IPS DF 19.7 (cell line): ENCODE data around the gene UNC79.

Source experiments
- DNase-seq: peaks from one replicate; pipeline ENCODE4 v3.0.0-alpha.2; 2013; ENCODE audit warnings: low read depth, low spot score

UNC79 gene

DNA sequence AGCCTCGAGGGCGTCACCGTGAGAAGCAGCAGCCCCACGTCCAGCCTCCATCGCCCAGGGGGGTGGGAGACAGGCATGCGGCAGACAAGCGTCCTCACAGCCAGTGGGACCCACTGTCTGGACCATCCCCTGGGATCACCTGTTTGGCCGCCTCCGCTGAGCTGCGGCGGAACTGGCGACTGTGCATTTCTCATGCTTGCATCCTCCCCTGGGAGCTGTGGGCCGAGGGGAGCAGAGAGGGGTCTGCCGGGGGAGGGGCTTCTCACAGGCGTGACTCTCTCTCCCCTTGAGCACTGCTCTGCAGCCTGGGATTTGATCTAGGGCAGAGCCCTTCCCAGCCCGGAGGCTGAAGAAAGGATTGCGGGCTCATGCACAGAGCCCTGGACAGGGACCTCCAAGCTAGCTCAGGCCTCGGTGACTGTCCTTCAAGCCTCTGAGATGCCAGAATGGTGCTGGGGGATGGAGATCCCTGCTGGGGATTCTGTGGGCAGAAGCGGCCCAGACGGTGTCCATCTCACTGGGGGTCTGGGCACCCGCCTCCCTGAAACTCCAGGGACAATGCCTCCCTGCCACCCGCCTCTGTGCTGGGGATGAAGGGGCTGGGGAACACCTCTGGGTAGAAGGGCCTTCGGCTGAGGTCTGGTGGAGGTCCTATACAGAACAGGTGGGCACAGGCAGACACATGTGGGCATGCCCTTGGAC lies 296.5 kb downstream of the UNC79 start:
- DNase-seq, result no peak

DNA sequence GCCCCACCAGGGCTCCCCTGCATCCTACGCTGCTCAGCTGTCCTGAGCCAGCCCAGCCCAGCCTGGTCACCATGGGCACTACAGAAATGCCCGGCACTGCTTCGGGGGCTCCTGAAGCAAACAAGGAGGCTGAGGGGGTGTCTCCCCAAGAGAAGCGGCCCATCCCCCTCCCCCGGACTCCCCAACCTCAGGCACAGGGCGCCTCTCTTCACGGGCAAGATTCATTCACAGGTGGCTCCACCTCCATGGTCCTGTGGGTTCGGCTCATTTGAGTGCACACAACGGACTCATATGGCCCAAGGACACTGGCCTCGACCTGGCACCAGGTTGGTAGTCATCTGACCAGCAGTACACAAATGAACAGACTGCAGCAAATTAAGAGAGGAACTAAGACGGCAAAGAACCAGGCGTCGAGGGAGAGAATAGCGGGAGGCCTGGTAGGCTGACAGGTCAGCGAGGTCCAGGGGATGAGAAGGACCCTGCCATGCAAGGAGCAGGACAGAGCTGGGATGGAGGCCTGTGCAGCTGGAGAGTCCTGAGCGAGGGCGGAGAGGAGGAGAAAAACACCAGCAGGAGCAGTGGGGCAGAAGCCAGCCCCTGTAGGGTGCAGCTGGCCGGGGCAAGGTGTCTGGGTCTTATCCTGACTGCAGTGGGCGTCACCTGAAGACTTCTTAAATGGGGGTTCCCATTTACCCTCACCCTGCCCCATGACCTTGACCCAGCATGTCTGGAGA lies 297.3 kb downstream of the UNC79 start:
- no peak for DNase-seq

DNA sequence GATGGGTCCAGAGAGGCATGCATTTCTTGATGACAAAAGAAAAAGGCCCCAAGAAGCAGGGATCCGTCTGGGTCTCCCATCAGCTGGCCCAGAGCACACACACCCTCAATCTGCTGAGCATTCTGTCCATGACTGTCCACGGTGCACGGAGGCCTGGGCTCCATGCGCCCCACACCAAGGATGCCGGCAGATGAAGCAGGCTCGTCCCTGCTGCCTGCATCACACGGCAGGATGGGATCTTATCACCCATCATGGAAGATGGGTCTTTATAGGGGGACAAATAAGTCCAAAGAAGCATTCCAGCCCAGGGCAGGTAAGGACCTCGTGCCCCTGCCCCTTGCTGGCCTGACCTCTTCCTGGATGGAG lies 297.9 kb downstream of the UNC79 start:
- DNase-seq, result no peak

DNA sequence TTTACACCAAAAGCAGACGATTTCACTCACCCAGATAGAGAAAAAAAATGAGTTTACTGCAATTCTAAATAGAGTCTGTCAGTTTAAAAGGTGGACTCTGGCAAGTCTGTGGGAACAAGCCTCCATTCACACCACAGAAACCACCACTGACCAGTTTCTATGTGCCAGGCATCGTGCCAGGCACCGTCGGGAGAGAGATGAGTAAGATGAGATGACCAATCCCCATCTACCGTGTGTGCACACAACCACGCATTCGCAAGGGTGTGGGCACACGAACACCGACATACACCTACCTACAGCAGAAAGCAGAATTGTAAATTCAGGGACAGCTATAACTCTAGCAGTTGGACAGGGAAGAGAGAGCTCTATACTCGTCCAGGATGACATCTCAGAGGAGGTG lies 299.3 kb downstream of the UNC79 start:
- no peak for DNase-seq

DNA sequence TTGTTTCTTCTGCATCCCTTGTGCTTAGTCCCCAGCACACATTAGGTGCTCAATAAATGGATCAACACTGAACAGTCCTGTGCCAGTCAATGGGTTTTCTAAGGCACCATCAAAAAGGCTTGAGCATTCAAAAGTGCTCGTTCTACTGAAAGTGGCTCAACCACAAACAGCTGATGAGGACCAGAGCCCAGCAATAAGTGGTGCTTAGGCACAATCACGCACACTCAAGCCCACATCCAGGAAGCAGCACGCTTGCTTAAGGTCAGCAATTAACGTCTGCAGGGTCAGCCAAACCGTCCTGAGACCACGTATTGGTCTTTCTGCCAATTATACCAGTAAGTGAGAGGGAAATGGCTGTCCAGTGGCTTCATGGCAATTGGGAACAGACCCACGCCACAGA lies 301.0 kb downstream of the UNC79 start:
- no peak for DNase-seq

DNA sequence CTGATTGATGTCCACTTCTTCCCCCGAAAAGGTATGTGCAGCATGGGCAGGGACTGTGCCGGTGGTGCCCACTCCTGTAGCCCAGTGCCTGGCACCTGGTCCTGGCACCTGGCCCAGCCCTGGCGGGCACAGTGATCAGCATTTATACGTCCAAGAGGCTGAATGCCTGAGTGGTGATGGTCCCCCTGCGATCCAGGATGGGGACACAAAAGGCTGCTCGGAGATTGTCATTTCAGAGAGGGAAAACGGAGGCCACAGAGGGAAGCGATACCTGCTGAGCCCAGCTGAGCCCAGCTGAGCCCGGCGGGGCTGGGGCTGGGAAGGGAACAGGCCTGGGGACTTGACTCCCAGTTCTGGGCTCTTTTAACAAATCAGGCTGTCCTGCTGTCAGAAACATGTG lies 301.8 kb downstream of the UNC79 start:
- DNase-seq, result no peak

DNA sequence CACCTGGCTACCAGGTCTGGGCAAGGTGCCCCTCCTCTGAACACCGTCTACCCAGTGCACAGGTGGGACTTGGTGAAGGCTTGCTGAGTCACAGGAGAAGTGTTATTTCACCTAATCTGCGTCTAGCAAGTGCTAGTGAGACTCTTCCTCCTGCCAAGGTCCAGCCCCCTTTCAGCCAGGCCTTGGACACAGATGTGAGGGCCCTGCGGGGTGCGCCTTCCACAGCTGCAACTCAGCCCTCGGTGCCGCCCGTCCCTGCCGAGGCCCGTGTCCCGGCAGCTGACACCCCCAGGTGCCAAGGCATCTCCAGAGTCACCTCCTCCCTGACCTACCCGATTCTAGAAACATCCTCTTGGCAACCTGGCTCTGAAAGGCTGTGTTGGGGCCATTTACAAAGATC lies 302.5 kb downstream of the UNC79 start:
- no peak for DNase-seq

DNA sequence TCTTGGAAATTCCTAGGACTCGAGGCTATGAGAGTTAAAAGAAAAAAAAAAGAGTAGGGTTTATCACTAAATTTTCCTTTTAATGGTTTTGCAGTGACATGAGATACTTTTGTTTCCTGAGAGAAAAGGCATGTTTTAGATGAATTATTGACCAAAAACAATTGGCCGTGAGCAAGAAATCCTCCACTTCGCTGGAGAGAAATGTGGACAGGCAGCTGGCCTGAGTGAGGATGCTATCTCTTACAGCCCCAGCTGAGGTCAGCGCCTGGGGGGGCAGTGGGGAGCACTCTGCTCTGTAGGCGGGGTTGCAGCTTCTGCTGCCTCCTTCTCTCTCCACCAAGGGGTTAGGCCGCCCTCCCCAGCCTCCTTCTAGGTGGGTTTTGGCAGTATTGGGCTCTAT lies 302.9 kb downstream of the UNC79 start:
- no peak for DNase-seq

DNA sequence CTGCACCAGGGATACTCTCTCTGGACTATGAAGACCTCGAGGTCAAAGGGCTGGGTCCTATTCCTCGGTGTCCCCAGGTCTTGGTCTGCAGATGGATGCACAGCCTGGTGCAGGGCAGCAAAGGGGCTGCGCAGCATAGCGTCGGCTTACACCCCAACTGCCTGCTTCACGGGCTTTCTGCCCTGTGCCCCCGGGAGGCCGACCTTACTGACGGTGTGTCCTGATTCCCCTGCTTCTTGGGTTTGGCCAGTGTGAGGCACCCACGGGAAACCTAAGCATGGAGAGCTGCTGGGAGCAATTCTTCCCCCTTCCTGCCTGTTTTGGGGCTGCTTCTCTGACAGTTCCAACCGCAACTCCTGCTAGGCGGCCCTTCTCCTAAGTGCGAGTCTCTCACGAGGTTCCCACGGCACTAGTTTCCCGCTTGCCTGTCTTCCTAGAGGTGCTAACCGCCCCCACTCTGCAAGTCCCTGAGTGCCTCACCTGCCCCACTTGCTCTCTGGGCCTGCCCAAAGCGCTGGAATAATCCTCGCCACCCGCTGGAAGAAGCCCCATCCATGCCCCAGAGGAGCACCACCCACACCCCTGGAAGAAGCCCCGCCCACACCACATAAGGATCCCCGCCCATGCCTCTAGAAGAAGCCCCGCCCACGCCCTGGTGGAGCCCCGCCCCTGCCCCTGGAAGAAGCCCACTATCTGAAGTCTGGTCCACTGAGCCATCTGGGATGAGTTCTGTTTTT lies 303.5 kb downstream of the UNC79 start:
- no peak for DNase-seq

DNA sequence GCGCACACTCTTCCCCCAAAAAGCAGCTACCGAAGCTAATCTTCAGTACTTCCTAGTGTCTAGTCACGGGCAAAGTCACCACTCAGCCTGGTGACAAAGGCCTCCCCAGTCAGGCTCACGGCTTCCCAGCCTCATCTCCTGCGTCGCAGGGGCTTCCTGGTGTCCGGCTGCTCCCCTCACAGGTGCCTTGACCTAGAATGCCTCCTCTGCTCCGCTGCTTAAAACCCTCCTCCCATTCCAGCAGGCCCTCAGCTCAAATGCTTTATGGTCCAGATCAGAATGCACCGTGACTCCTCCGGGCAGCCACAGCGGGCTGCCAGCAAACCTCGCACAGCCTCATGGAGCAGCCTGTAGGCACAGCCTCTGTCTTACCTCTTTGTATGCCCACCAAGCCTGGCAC lies 304.5 kb downstream of the UNC79 start:
- no peak for DNase-seq

DNA sequence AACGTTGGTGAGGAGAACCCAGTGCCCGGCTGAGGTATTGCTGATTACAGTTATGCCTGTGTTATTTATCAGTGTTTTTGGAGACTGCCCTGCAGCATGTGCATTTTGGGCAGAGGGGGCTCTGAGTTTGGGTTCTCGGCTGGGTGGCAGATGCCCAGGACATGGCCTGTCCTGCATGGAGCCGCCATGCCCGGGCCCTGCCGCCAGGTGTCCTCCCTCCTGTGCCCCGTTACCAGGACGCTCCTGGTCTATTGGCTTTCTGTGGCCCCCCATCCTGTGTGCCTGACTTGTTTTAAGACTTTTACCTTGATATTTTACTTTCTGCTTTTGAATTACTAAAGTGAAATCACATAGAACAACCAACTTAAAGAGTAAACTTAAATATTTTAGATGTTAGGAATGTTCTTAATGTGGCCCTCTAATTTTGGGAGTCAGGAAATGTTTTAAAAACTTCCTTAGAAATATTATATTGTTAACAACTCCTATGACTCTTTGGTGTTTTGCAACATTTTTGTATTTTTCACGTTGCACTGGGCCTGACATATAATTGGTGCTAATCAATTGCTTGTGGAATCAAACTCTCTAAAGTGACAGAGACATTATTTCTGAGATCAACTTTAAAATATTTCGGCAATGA lies 305.8 kb downstream of the UNC79 start:
- DNase-seq, result no peak

DNA sequence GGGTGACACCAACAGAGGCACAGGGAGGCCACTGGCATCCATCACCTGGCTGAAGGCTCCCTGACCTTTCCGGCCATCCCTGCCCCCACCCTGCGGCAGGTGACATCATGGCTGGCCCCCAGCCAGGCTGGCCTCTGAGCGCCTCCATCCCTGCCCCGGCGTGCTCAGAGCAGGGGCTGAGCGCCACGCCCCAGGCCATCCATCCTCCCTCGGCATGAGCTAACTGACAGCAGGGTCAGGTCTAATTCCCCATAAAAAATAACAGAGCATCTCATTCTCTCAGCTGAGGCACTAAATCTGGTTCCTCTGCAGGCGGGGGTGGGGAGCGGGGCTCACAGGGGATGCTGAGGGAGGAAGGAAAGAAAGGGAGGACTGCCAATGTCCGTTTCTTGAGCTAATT lies 306.9 kb downstream of the UNC79 start:
- no peak for DNase-seq

DNA sequence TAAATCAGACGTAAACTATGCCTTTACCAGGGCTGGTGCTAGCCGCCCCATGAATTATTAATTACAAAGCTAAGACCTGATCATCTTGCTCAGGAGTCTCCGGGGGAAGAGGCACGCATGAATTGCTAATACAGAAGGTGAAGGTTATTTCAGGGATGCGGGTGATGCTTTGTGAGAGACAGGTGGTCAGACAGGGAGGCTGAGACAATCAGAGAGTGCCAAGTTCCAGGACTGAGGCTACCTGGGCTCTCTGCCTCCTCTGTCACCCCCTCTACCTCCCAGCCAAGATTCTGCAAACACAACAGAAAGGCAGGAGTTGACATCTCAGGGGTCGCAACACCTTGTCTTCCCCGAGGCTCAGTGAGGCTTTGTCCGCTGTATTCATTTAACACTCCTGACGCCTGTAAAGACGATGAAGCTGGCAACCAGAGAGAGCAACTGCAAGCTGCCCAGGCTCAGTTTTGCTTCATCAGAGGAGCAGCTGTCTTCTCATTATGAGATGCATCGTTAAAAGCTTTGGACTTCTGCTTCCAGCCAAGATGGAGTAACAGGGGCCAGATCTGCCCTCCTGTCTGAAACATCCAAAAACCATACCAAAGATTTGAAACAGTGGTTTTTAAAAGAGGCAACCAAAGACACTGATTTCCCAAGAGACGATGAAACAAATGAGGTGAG lies 311.0 kb downstream of the UNC79 start:
- DNase-seq, result no peak

DNA sequence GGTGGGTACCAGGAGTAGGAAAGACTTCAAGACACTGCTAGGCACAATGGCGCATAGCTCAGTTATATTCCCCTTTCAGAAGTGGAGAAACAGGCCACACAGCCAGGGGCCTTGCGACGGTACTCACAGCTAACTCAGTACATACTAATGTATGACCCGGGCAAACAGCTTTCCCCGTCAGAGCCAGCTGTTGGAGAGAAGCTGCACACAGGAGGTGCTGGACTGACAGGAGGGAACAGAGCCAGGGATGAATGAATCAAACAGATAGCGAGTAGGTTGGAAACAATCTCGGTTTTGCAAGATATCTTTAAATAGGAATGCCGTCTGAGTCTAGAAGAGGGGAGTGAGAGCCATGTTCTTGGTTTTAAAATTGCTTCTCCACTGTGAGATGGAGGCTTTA lies 312.0 kb downstream of the UNC79 start:
- no peak for DNase-seq

DNA sequence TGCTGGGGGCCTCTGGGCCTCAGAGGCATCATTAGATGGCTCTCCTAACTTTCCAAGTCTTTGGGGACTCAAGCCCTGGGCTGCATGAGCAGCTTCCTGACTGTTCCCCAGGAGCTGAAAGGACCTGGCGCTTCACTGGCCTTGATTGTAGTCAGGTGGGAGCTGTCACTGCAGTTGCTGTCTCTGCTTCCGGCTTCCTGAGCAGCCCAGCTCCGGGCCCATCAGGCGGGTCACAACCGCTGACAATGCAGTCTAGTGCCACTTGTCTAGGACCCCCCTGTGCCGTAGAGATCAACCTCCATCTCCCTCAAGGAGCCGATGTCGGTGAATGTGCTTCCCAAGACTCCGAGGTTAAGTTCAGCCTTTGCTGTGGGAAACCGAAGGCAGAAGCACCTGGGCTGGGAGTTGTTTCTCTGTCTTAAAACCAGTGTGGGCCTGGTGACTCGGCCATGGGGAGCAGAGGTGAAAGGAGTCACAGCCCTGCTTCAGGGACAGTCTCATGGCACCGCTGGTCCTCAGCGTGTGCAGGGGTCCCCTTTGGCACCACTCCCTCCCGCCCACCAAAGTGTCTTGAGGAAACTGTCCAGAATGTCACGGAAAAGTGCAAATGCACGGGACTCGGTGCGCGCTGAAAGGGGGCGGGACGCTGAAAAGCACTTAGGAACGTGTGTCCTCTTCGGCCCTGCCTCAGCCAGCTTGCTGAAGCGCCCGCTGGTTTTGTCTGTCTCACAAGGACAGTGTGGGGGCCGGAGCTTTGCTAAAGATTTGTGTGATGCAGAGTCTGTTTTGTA lies 312.7 kb downstream of the UNC79 start:
- DNase-seq, result no peak

DNA sequence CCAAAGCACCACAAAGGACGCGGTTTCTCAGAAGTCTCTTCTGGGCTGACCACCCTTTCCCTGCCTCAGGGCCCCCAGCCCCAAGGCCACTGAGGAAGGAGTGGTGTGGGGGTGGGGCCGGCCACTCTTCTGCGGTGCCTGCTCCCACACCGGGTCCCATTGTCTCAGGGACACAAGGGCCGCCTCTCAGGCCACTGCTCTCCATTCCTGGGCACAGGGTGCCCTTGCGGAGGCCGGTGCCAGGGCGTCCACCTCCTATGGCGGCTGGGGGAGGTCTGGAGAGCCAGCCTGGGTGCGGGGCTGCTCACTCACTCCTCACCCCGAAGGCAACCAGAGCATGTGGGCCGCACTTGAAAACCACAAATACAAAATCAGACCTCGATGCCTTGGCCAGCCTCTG lies 313.4 kb downstream of the UNC79 start:
- DNase-seq, result no peak

DNA sequence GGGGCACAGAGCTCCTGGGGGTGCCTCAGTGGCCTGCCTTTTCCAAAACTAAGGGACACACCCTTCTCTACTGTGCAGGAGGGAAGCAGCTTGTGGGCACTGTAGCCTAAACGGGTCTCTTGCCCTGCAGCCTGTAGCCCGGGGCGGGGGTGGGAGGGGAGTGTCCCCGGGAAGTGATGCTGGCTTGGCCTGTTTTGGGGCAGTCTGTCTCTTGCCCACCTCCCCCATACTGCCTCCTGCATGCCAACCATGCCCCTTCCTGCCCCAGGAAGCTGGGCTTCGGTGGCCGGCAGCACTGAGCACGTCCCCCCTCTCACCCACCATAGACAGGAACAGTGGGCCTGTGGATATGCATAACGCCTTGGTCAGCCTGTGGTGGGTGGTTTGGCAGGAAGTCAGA lies 314.1 kb downstream of the UNC79 start:
- DNase-seq, result no peak

DNA sequence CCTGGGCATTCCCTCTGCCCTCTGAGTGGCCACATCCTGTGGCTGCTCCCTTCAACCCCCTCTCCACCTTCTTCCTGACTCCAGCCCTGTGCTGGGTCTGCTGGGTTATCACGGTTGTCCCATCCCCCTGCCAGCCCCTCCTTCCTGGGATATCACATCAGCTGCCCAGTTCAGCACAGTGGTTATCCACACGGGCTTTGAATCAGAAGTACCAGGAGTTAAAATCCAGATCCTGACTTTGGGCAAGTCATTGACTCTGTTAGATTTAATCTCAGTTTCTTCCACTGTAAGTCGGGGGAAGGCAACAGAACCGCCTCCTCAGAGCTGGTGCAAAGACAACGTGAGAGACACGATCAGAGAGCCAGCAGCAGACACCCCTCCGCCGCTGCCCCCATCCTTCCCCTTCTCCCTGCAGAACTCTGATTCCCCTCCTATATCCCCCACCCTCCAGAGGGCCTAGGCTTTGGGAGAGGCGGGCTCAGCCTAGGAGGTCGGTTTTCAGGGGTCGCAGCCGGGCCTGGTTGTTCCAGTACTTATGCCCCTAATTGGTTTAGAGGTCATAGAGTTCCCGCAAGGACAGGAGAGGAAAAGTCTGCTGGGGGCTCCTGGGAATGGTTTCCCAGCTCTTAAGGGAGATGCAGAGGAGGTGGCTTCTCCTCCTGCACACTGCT lies 315.0 kb downstream of the UNC79 start:
- no peak for DNase-seq

DNA sequence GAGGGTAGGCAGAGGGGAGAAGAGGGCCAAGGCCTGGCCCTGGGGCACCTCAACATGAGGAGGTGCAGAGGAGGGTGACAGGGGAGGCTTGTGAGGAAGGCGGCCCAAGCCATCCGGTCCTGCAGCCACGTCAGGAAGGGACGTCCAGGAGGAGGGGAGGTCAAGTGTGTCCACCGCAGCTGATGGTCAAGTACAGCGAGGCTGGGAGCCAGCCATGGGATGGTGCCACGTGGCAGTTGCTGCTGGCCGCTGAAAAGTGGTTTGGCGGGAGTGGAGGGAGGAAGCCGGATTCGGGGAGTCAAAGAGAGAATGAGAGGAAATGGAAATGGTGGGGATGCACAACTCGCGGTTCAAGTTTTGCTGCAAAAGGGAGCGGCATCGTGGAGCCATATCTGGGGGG lies 316.4 kb downstream of the UNC79 start:
- no peak for DNase-seq

DNA sequence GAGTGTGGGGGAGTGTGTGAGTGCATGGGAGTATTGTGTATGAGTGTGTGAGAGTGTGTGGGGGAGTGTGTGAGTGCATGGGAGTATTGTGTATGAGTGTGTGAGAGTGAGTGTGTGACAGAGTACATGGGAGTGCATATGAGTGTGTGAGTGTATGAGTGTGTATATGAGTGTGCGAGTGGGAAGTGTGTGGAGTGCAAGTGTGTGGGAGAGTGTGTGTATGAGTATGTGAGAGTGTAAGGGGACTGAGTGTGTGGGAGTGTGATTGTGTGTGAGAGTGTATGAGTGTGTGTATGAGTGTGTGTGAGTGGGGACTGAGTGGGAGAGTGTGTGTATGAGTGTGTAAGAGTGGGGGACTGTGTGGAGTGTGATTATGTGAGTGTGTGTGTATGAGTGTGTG lies 316.8 kb downstream of the UNC79 start:
- DNase-seq, result no peak
